Stimulated activated CD8-positive, alpha-beta memory T cell treated with anti-CD3 and anti-CD28 coated beads, Interleukin-2, amount 100 ng/mL, for 1 hour (primary cell): ENCODE results near the gene RPL34.
"Not testable (repeated sequence)": the region's sequence is repeated elsewhere in the genome, so short reads cannot be mapped to it uniquely, and the experiment has no call there.

ENCODE experiments used
- DNase-seq, 2 donors: peaks; one replicate each; pipeline ENCODE4 v3.0.0-alpha.2; 2020; ENCODE audit warnings: low read depth in 2 of 2

RPL34 gene

GRCh38 chr4:108620101-108620932, at the start of gene RPL34:
TSS of gene RPL34 (plus strand) at chr4:108620576. CDS start at chr4:108621960, 1,384 bp downstream.
- peak; percentile 92 for DNase-seq

- no peak for DNase-seq
Measured at GRCh38 chr4:108570993-108571569, 49.3 kb upstream of the RPL34 start.

GRCh38 chr4:108574402-108574801, 46.0 kb upstream of the RPL34 start:
- DNase-seq = no peak

- no peak for DNase-seq
Measured at GRCh38 chr4:108581083-108581482, 39.3 kb upstream of the RPL34 start.

- no peak for DNase-seq
Measured at GRCh38 chr4:108586778-108587177, 33.6 kb upstream of the RPL34 start.

GRCh38 chr4:108588878-108589277, 31.5 kb upstream of the RPL34 start:
- DNase-seq = no peak

GRCh38 chr4:108589961-108590360, 30.4 kb upstream of the RPL34 start:
- DNase-seq = no peak

GRCh38 chr4:108590776-108591175, 29.6 kb upstream of the RPL34 start:
- DNase-seq = no peak

GRCh38 chr4:108592674-108592986, 27.7 kb upstream of the RPL34 start:
- DNase-seq = no peak

GRCh38 chr4:108594296-108594695, 26.1 kb upstream of the RPL34 start:
- DNase-seq = not testable (repeated sequence)

- DNase-seq = no peak
Measured at GRCh38 chr4:108596344-108596743, 24.0 kb upstream of the RPL34 start.

GRCh38 chr4:108601106-108601505, 19.3 kb upstream of the RPL34 start:
- DNase-seq = no peak

GRCh38 chr4:108601532-108601931, 18.8 kb upstream of the RPL34 start:
- DNase-seq = no peak

GRCh38 chr4:108602163-108602562, 18.2 kb upstream of the RPL34 start:
- DNase-seq = no peak

GRCh38 chr4:108607079-108607815, 13.1 kb upstream of the RPL34 start:
- DNase-seq = no peak

- no peak for DNase-seq
Measured at GRCh38 chr4:108611365-108611764, 9.0 kb upstream of the RPL34 start.

GRCh38 chr4:108612365-108612764, 8.0 kb upstream of the RPL34 start:
- no peak for DNase-seq

GRCh38 chr4:108619372-108620100, 840 bp upstream of the RPL34 start:
- DNase-seq = no peak

GRCh38 chr4:108620933-108621905, 843 bp downstream of the RPL34 start:
- DNase-seq = no peak

- DNase-seq = no peak
Measured at GRCh38 chr4:108622022-108622421, 1.6 kb downstream of the RPL34 start.

GRCh38 chr4:108622828-108623227, 2.5 kb downstream of the RPL34 start:
- no peak for DNase-seq
